Activated CD4-positive, CD25-positive, alpha-beta regulatory T cell treated with anti-CD3 and anti-CD28 coated beads, Interleukin-2, amount 50 U/mL, for 72 hours (primary cell): ENCODE results near the gene MORC1.
"Not testable (repeated sequence)": the region's sequence is repeated elsewhere in the genome, so short reads cannot be mapped to it uniquely, and the experiment has no call there.

Experiments used
- DNase-seq: peaks from one replicate; pipeline ENCODE4 v3.0.0; 2021

Gene MORC1, protein sequence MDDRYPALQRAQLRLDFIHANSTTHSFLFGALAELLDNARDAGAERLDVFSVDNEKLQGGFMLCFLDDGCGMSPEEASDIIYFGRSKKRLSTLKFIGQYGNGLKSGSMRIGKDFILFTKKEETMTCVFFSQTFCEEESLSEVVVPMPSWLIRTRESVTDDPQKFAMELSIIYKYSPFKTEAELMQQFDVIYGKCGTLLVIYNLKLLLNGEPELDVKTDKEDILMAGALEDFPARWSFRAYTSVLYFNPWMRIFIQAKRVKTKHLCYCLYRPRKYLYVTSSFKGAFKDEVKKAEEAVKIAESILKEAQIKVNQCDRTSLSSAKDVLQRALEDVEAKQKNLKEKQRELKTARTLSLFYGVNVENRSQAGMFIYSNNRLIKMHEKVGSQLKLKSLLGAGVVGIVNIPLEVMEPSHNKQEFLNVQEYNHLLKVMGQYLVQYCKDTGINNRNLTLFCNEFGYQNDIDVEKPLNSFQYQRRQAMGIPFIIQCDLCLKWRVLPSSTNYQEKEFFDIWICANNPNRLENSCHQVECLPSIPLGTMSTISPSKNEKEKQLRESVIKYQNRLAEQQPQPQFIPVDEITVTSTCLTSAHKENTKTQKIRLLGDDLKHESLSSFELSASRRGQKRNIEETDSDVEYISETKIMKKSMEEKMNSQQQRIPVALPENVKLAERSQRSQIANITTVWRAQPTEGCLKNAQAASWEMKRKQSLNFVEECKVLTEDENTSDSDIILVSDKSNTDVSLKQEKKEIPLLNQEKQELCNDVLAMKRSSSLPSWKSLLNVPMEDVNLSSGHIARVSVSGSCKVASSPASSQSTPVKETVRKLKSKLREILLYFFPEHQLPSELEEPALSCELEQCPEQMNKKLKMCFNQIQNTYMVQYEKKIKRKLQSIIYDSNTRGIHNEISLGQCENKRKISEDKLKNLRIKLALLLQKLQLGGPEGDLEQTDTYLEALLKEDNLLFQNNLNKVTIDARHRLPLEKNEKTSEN

DNA sequence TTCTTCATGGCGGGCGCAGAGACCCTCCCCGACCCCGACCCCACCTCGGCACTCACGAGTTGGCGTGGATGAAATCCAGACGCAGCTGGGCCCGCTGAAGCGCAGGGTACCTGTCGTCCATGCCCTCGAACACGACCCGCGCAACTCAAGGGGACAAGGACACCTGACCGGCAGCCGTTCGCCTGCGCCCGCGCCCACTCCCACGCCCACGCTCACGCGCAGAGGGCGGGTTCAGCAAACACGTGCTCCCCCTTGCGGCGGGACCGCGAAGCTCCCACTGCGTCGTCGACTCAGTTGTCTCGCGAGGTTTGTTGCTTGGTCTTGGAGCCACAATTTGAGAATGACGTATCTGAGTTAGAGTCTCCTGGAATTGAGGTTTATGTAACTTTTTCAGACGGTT lies at the start of gene MORC1:
TSS of gene MORC1 (minus strand) at position 196 of the 400 bp plus-strand sequence. CDS start at position 121, 75 bp downstream.
- no peak for DNase-seq

DNA sequence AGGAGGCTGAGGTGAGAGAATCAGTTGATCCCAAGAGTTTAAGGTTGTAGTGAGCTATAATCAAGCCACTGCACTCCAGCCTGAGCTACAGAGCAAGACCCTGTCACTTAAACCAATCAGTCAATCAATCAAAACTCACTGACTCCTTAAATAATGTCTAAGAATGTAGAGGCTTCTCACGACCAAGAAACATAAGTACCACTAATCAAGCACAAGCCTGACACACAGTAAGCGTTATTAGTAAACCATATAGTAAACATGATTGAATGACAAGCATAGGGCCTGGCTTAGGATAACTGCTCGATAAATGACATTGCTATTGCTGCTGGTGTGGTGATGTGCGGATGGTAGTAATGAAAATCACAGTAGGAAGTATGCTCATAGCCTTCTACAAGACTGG lies 48.0 kb upstream of the MORC1 start:
- no peak for DNase-seq

DNA sequence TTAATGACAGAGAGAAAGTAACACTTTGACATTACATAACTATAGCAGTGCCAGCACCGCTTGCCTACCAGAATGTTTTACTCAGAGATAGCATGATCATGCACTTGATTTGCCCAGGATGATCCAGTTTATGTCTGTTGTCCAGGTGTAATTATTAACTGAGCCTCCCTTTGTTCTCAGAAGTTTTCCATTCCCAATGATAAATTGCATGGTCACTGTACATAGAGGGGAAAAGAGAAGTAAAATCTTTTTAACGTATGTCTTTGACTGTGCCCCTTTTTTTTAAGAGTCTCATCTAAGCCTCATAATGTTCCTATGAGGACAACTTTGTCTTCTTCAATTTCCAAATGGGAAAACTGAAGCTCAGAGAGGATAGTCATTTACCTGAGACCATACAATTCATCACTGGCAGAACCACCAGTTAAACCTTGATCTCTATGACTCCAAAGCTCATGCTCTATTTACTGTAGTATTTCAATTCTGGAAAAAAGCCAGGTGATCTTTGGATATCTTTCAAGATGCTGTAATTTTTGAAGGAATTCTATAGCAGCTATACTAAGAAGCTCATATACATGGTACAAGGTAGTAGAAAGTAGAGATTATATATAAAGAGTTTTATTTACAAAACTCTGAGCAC lies 43.7 kb upstream of the MORC1 start:
- no peak for DNase-seq

DNA sequence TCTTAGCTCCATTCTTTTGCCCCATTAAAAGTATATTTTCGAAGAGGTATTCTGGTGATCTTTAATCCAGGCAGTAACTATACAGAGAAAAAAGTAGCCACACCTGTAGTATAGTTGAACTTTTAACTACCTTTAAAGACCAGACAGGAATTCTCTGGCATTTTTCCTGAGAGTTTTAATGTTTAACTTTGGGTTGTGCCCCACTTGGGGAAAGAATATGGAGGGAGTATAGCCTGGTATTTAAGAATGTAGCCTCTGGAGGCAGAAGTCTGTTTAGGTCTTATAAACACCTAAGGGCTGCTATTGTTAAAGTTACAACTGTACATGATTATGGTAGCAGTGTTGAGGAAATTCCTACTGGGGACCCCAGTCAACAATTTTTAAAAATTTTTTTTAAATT lies 37.9 kb upstream of the MORC1 start:
- DNase-seq: no peak

DNA sequence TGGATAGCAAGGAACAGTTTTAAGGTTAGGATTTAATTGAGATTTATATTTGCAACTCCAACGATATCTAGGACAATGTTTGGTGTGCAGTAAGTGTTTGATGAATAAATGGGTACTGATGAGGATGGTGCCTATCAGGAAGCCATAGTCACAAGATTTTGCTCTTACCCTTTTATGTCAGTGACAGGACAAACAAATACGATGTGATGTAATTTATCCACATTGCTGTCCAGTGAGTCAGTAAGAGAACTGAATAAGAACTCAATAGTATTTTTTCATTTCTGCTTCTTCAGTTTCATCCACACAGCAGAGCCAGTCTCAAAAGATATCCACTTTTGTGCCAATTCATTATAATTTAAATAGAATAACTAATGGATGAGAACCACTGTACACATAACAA lies 37.0 kb upstream of the MORC1 start:
- no peak for DNase-seq

DNA sequence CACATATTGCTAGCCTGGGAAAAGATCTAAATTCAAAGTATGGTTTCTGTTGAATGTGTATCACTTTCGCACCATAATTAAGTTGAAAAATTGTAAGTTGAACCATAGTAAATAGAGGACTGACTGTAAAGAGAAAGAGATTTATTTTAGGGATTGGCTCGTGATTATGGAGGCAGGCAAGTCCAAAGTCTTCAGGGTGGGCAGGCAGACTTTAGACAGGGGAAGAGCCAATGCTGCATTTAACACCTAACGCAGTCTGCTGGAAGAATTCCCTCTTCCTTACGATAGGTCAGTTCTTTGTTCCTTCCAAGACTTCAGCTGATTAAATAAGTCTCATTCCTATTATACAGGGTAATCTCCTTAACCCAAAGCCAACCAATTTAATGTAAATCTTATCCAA lies 34.4 kb upstream of the MORC1 start:
- no peak for DNase-seq

DNA sequence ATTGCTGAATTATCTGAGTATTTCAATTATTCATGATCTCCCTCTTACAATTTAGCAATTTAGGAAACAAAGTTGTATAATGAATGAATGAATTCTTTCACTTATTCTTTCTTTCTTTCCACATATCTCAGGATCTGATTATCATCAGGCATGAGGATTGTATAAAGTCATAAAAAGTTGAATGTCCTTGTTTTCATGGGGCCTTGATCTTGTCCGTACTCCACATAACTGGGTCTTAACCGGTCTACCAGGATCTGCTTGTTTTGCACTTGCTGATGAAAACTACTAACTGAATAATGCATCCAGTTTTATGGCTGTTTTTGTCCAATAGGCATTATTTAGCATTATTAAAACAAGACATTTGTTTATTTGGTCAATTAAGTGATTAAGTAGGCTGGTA lies 31.1 kb upstream of the MORC1 start:
- DNase-seq: no peak

DNA sequence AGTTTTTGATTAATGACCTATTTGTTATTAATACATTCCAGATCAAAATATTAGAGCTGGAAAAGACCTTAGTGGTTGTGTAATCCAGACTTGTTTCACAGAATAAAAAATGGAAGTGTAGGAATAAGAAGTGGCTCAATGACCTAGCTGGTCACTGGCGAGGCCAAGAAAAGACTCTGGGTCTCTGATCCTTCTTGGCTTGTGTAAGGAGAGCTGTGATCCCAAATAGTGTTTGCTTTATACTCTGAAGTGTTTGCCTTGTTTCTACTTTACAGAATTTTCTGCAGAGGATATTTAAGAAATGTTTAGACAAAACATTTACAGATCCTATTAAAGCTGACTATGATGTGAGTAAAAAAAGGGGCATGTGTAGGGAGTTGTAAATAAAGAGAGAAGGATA lies 25.7 kb upstream of the MORC1 start:
- no peak for DNase-seq

DNA sequence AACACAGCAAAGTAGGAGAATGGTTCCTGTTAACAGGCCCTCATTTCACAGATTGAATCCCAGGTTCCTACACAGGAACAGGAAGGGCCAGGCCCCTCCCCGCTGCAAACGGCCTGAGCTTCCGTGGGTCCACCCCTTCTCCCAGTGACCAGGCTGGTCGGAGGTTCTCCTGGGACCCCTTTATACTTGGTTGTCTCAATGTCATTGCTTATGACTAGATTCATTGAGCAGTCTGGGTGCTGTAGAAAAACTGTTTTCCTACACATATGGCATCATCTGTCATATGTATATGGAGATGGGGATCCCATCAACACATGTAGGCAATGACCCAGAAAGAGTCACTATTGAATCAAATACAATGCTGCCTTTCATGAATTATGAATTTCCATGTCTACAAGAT lies 22.4 kb upstream of the MORC1 start:
- no peak for DNase-seq

DNA sequence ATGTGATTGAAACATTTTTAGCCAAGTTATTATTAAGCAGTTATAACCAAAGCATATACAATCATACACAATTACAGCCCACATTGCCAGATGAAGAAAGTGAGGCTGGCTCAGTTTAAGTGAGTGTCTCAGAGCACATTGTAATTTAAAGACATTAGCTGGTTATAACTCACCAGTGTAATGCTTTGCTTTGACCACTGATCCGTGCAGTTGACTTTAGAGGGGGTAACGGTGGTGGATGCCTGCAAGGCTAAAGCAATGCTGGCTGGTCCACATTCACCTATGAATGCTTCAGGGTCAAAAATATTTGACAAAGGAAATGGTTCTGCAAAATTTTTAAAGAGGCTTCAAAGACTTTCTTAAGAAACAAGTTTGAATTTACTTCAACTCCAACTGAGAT lies 19.8 kb upstream of the MORC1 start:
- DNase-seq: no peak

DNA sequence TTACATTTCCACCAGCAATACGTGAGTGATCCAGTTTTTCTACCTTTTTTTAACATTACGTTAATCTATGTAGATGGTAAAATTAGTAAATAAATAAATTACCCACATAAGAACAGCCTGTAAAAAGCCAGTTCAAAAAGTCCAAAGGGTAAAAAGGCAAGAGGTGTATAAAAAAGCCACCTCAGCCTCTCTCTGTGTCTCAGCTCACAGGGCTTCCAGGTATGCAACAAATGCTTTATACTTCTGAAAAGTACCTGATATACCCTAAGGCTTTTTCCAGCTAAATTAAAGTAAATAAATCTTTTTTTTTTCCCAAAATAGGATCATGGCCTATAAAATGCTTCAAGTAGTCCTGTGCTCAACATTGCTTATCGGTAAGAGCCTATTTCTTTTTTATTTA lies 18.6 kb upstream of the MORC1 start, which contains the start of gene C3orf85:
TSS of gene C3orf85 (plus strand) at position 197 of the 400 bp plus-strand sequence. CDS start at position 326, 129 bp downstream.
- no peak for DNase-seq

DNA sequence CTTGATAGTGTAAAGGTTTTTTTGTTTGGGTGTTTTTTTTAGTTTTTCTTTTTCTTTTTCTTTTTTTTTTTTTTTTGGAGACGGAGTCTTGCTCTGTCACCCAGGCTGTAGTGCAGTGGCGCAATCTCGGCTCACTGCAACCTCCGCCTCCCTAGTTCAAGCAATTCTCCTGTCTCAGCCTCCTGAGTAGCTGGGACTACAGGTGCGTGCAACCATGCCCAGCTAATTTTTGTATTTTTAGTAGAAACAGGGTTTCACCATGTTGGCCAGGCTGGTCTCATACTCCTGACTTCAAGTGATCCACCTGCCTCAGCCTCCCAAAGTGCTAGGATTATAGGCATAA lies 15.5 kb upstream of the MORC1 start:
- DNase-seq: not testable (repeated sequence)

DNA sequence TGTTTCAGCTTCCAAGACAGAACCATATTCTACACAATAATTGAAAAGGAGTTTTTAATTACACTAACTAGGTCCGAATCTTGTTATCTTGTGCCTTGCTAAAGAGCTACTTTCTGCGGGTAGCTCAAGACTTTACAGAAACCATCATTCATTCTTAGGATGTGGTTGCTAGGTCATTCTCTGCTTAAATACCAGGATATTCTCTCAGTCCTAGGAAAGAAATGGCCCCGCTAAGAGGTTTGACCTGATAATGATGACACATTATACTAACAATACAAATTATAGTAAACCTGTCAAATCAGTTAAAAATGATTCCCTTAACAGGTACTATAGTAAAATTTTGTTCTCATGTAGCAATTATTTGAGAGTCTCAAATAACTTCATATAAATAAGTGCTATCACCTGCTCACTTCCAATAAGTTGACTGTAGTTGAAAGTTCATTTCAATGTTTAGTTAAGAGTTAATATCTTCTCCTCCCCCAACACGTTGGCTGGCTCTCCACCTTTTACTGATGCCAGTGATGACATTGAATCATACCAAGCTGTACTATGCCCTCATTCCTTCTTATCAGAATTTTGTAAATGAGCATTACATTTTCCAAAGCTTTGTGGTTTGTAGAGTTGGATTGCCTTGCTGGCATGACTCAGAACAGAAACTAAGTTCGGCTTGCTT lies 15.0 kb upstream of the MORC1 start:
- DNase-seq: no peak

DNA sequence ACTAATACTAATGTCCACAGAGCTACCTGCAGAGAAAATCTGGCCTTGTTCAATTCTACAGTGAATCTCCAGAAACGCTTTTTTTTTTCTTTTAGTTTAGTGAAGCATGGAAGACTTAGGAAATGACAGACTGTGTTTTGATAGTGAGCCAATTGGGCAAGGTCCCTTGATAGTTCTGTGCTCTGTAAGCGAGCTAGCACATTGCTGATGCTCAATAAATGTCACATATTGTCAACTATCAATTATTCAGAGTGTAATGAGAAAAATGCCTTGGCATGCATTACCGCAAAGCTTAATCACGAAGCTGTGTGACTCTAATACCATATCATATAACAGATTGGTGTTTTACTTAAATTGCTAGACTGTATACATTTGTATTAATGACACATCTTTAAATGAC lies 13.3 kb upstream of the MORC1 start:
- no peak for DNase-seq

DNA sequence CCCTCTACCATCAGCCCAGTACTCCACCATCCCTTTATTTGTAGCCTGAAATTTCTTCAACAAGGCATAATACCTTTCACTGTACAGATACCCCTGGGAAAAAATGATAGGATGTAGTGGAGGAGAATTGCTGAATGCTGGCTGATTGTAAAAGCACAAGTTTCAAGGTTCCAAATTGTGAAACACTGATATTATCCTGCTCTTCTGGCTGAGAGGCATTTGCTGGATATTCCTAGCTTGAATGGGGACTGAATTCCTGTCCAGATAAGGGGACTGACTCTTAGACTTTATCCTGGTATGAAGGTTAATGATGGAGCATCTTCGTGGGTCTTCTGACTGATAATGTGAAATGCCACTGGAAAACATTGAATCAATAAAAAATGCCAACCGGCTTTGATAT lies 9.6 kb upstream of the MORC1 start:
- no peak for DNase-seq

DNA sequence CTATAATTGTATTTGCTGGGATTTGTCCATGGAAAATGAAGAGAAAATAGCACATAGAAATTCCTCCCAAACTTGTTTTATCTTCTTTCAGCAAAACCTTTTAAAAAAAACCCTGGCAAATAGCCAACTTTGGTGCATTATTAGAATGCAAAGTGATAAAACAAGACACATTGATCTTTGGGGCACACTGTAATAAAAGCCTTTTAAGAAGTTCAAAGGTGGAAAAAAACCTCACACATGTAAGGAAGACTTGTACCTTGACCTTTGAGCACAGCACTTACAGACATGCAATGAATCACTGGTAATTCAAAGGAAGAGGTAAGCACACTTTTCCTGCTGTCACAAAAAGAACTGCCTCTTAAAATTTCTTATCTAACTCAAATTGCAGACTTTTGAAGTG lies 8.0 kb upstream of the MORC1 start:
- DNase-seq: no peak

DNA sequence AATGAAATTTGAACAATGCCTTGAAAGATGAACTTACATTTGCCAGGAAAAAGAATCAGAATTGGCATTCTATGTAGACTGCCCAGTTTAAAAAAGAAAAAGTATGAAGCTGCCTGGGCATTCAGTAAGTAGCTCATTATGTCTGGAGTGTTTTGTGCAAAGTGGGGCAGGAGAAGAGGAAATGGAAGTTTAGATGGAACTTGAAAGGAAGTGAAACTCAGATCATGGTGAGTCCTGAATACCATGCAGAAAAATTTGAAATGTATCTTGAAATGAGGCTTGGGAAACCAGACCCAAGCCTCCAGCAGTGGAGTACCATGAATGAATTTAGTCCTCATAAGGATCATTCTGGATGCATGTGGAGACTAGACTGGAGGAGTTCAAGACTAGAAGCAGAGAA lies 4.8 kb upstream of the MORC1 start:
- DNase-seq: no peak

DNA sequence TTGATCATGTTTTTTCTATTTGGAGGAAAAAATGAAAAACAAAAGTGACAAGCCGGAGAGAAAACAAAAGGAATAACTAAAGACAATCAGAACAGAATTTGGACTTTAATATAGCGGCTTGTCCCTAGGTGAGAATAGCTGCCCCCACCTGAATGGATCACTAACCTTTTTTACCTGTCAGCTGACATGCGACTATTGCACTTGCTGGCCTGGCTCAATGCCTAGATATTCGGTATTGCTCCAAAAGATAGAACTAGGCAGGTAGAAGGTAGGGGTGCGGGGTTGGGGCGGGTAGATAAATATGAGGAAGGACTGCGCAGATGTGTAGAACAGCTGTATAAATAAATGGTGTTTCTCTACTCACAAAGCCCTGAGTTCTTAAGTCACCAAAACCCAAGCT lies 650 bp upstream of the MORC1 start:
- DNase-seq: no peak

DNA sequence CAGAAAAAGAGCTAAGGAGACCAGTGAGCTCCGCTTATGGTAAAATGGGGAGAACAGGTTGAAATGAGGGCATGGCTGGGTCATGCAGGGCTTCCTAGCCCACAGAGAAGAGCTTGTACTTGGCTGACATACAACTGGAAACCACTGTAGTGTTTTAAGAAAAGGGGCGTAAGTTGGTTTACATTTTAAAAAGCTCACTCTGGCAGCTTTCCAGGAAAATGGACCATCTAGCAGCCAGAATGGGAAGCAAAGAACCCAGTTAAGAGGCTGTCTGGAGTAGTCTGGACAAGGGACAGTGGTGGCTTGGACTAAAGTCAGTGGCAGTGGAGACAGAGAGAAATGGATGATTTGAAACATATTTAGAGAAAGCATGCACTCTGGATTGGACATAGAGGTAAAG lies 1.9 kb downstream of the MORC1 start:
- DNase-seq: no peak

DNA sequence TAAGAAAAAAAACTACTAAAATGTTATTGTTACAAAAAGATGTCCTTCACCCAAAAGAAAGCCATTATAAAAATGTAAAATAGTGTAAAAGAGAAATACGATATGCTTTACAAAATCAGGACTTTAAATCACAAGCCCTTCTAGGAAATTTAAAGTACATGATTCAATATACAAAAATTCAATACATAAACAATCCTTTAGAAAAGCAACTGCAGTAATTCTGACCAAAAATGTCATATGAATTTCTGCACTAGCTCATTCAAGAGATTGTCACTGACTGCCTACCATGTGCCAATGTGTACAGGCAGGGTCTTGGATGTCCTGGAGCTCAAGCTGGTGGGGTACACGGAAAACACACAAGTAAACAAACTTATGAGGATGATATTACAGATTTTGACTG lies 2.5 kb downstream of the MORC1 start:
- no peak for DNase-seq

DNA sequence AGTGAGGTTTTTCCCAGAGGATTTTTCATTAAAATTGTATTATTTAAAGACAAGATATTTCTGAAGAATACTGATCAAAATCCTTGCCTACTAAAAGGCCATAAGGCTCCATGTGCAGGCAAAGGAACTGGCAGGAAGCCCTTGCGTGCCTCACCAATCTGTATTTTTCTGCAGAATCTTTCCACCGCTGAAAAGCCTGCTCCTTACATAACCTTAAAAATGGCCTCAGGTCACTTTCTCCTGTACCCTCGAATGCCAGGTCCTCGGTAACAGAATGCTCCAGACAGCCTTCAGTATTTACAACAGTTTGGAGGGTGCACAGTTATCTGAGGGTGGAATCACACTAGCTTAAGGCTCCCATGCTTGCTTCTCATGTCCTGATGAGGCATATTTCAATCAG lies 3.2 kb downstream of the MORC1 start:
- DNase-seq: no peak

DNA sequence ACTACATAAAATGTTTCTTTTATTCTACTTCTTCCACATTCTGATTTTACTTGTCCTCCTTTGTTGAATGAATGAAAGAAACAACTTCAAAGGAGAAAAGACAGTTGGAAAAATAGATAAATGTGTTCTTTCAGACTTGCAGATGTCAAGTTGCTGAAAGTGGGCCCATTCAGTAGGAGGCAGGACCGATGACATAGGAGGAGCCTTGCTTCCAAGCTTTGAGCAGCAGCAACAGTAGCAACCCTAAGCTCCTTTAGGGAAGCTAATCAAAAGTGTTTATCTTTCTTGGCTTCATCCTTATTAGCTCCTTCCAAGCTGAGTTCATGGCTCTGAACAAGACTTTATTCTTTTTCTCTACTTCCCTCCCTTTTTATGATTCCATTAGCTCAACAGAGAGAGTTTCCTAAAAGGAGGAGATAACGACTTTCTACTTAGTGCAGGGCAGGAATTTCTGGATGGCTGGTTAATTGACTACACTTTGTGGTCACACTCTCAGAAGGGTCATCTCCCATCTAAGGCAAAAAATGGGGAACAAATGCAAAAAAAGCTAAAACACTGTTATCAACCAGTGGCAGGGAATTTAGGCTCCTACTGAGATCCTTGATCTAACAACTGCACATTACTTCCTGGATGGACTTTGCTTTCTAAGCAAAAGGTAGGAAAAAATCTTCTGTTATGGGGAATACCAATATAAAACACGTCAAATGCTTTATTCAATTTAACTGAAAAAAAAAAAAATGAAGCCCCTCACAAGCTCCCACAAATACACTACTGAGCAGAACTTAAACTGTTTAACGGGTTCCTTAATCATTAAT lies 4.8 kb downstream of the MORC1 start:
- no peak for DNase-seq
